Esophagus muscularis mucosa (tissue), 4 donors: Measurements from ENCODE around the gene TECTB.

Experiments used
- CTCF ChIP-seq, 3 experiments: fragments of 200-600 bp in 2 of 3; fragments of 450-650 bp in 1 of 3; sonication (generic) in 2 of 3; IDR thresholded peaks; one replicate each; pipeline ENCODE4 v1.5.1; 2017 to 2019; ENCODE audit warnings: antibody characterized with exemption in 3 of 3, mild to moderate bottlenecking in 2 of 3, moderate library complexity in 1 of 3
- EP300 ChIP-seq: sonication (generic); formaldehyde crosslinking; IDR thresholded peaks from one replicate; pipeline ENCODE4 v1.6.1; 2017; ENCODE audit warnings: antibody characterized with exemption
- POLR2A ChIP-seq: fragments of 450-650 bp; IDR thresholded peaks from one replicate; pipeline ENCODE4 v1.6.1; 2017; ENCODE audit warnings: antibody characterized with exemption, moderate library complexity, mild to moderate bottlenecking, low read depth
- POLR2AphosphoS5 ChIP-seq, 2 donors: sonication (generic); formaldehyde crosslinking; IDR thresholded peaks; one replicate each; pipeline ENCODE4 v1.6.1; 2017; ENCODE audit warnings: antibody characterized with exemption in 2 of 2

GRCh38 chr10:112295853-112296830, 12.9 kb downstream of the TECTB start:
- TF ChIP-seq POLR2A, result no peak
- TF ChIP-seq CTCF (IDR thresholded peaks at IDR 0.05), result no peak
- TF ChIP-seq EP300, result no peak
- TF ChIP-seq POLR2AphosphoS5 (IDR thresholded peaks at IDR 0.05), result no peak
